Colonic mucosa (tissue), 4 donors: ENCODE data around the gene SLC5A6. TPM values are rescaled to one million over a fixed set of nuclear protein-coding genes. Genes with fewer than 3 reads are reported as not detected.

Source experiments
- DNase-seq: peaks from one replicate; pipeline ENCODE4 v3.0.0-alpha.2; 2020
- H3K27ac ChIP-seq: fragments of 200-600 bp; one replicate; pipeline ENCODE4 v1.8.0; 2021
- H3K27me3 ChIP-seq: fragments of 200-600 bp; one replicate; pipeline ENCODE4 v1.8.0; 2021
- H3K36me3 ChIP-seq: fragments of 200-600 bp; one replicate; pipeline ENCODE4 v1.8.0; 2021
- H3K4me1 ChIP-seq: fragments of 200-600 bp; one replicate; pipeline ENCODE4 v1.8.0; 2021; ENCODE audit warnings: mild to moderate bottlenecking
- H3K4me3 ChIP-seq: fragments of 200-600 bp; one replicate; pipeline ENCODE4 v1.8.0; 2021
- H3K9ac ChIP-seq, 2 donors: one replicate each; pipeline ENCODE4 v1.7.0; 2013; ENCODE audit warnings: control low read depth in 2 of 2, low read depth in 2 of 2, low read length in 2 of 2
- H3K9me3 ChIP-seq: fragments of 200-600 bp; one replicate; pipeline ENCODE4 v1.8.0; 2021
- intact Hi-C: fragments of 100-400 bp; cut with DNase I; formaldehyde crosslinking; loops from one replicate; pipeline ENCODE4 v1.14.1; 2022
- total RNA-seq, 2 donors: library from RNA; stranded (reverse); fragmentation: NEBNext Ultra II Directional in 1 of 2; extraction: Animal tissue kit (Norgen Biotek cat#: 25700) in 1 of 2; gene quantifications; one replicate each; pipeline ENCODE4 v1.2.1, GENCODE V29; 2021
- TF ChIP-seq, protein P1 (sequence below): fragments of 200-600 bp; IDR thresholded peaks from one replicate; pipeline ENCODE4 v1.8.0; 2022; ENCODE audit warnings: antibody characterized with exemption, mild to moderate bottlenecking
- donor health status: healthy.
- donor health status: DM: no; HTN: no; CAD: no.
- donor health status: DM: no; HTN: no; CAD: no.

SLC5A6 gene
- total RNA-seq, 2 donors from 2014 or later: 19.4 to 57.5 TPM

DNA sequence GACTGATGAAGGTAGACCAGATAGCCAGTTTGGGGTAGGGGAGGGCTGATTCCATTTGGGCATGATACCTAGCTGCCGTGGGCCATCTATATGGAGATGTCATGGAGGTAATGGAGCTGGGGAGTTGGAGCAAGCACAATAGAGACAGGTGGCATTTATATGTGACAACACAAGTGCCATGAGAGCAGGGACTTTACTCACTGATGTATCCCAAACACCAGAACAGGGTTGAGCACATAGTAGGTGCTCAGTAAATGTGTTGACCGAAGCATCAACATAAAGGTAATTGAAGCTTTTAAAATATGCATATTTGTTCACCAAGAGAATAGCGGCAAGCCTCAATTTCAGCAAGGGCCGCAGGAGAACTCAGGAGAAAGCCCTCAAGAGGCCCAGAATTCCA, 35.8 kb upstream of the SLC5A6 start:
- TF ChIP-seq, protein P1, sequence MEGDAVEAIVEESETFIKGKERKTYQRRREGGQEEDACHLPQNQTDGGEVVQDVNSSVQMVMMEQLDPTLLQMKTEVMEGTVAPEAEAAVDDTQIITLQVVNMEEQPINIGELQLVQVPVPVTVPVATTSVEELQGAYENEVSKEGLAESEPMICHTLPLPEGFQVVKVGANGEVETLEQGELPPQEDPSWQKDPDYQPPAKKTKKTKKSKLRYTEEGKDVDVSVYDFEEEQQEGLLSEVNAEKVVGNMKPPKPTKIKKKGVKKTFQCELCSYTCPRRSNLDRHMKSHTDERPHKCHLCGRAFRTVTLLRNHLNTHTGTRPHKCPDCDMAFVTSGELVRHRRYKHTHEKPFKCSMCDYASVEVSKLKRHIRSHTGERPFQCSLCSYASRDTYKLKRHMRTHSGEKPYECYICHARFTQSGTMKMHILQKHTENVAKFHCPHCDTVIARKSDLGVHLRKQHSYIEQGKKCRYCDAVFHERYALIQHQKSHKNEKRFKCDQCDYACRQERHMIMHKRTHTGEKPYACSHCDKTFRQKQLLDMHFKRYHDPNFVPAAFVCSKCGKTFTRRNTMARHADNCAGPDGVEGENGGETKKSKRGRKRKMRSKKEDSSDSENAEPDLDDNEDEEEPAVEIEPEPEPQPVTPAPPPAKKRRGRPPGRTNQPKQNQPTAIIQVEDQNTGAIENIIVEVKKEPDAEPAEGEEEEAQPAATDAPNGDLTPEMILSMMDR: no peak
- H3K27ac ChIP-seq: no peak overlapping the region

DNA sequence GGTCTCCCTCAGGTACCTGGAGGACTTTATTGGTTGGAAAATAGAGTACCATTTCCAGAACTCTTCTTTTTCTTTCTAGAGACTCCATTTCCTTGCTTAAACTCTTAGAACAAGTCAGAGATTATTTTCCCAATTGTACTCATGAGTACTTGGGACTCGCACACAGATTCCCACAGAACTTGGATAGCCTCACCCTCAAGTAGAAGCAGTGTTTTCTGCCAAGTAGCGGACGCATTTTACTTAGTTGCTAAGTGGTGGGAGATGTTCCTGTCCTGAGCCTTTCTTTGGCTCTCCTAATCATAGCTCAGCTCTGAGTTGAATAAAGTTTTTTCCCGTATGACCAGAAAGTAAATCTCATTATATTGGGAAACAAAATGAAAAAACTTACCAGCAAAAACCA, 33.6 kb upstream of the SLC5A6 start:
- H3K27ac ChIP-seq: no peak overlapping the region
- DNase-seq: no peak
- no peaks in the 10 kb centered on the region for H3K36me3 ChIP-seq
- H3K4me1 ChIP-seq: no peaks in the 10 kb centered on the region
- TF ChIP-seq, protein P1: no peak
- no peaks in the 10 kb centered on the region for H3K27me3 ChIP-seq
- H3K9ac ChIP-seq: no peak overlapping the region
- no peak overlapping the region for H3K4me3 ChIP-seq
- intact Hi-C loops: no loop called here
- no peaks in the 10 kb centered on the region for H3K9me3 ChIP-seq

More for the DNA sequence above, 35.8 kb upstream of the SLC5A6 start:
- intact Hi-C loops: no loop called here
- no peak for DNase-seq
- Histone ChIP-seq H3K36me3 (no peaks in the 10 kb centered on the region), H3K4me1 (no peaks in the 10 kb centered on the region), H3K9me3 (no peaks in the 10 kb centered on the region), H3K27me3 (no peaks in the 10 kb centered on the region), H3K9ac (no peak overlapping the region), H3K4me3 (no peak overlapping the region)

DNA sequence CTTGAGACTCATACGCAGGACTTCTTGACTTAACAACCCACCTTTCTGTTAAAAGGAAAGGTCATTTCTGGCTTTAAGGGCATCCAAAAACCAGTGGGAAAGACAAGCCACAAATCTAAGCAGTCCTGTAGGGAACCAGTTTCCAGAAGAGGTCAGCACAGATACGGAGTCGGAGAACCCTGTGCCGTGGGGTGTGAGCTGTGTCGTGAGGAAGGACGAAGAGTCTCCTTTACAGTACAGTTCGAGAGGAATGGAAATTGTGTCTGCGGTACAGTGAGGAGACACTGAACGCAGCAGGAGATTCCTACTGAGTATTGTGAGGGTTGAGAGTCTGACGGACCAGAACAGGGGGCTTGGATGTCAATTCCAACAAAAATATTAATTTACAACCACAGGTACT, 33.0 kb upstream of the SLC5A6 start:
- Histone ChIP-seq H3K4me3 (no peak overlapping the region), H3K36me3 (no peaks in the 10 kb centered on the region), H3K9ac (no peak overlapping the region), H3K4me1 (no peaks in the 10 kb centered on the region), H3K27ac (no peak overlapping the region), H3K27me3 (no peaks in the 10 kb centered on the region), H3K9me3 (no peaks in the 10 kb centered on the region)
- no peak for DNase-seq
- TF ChIP-seq, protein P1: no peak
- intact Hi-C loops: no loop called here

DNA sequence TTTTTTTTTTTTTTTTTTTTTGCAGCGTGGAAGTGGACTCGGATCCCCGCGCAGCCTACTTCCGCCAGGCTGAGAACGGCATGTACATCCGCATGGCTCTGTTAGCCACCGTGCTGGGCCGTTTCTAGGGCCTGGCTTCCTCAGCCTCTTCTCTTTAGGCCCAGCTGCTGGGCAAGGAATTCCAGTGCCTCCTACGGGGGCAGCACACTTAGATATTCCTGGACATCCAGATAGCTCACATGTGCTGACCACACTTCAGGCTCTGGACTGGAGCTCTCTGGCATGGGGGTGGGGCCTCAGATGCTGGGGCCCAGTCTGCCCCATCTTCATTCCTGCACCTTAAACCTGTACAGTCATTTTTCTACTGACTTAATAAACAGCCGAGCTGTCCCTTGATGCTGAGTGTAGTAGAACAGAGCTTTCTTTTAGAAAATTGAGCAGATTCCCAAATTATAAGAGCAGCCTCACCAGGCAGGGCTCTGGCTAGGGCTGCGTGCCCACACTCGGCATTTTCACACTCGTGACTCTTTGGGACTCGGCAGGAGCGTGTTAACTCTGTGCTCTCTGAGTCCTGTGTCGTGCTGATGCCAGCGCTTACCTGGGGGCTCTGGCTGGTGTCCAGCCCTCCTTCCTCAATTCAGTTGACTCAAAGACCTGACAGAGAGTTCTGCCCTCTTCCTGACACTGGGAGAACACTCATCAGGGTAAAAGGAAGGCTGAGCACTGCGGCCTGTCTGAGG, 31.5 kb upstream of the SLC5A6 start:
- no peak overlapping the region for H3K27ac ChIP-seq
- no peak overlapping the region for H3K4me3 ChIP-seq
- intact Hi-C loops: no loop called here
- no peaks in the 10 kb centered on the region for H3K36me3 ChIP-seq
- no peak overlapping the region for H3K9ac ChIP-seq
- no peaks in the 10 kb centered on the region for H3K27me3 ChIP-seq
- H3K9me3 ChIP-seq: no peaks in the 10 kb centered on the region
- TF ChIP-seq, protein P1: no peak
- DNase-seq: no peak
- no peaks in the 10 kb centered on the region for H3K4me1 ChIP-seq

DNA sequence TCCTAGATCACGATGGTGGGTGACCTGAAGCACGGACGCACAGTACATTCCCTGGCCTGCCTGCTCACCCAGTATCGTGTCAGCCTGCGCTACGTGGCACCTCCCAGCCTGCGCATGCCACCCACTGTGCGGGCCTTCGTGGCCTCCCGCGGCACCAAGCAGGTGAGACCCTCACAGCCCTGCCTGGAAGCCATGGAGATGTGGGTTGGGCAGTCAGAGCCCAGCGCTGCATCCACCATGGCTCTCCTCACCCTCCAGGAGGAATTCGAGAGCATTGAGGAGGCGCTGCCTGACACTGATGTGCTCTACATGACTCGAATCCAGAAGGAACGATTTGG, 30.5 kb upstream of the SLC5A6 start:
- Histone ChIP-seq H3K9ac (no peak overlapping the region), H3K4me3 (no peak overlapping the region), H3K27ac (no peak overlapping the region), H3K9me3 (no peaks in the 10 kb centered on the region), H3K36me3 (peaks cover 4% of the 10 kb centered on the region), H3K27me3 (no peaks in the 10 kb centered on the region), H3K4me1 (no peaks in the 10 kb centered on the region)
- no peak for DNase-seq
- TF ChIP-seq, protein P1: no peak
- intact Hi-C loops: no loop called here
